ENCODE results near the gene ANAPC2. TPM values are rescaled to one million over a fixed set of nuclear protein-coding genes. Genes with fewer than 3 reads are reported as not detected.

The ANAPC2 gene
- total and polyA plus RNA-seq, 2 of the 4 experiments (the other 2 are of a cell fraction), result 9.3 to 29.5 TPM

GRCh38 chr9:137191245-137191644 is 2.9 kb upstream of the ANAPC2 start:
- no peak overlapping the region for H3K14ac ChIP-seq (replicated peaks; ENCODE audit: low read depth, low read length)
- no peak overlapping the region for H3K4ac ChIP-seq (ENCODE audit: low read depth, low read length)
- no peak overlapping the region for H3K23ac ChIP-seq (ENCODE audit: low read depth, low read length)
- BruUV-seq (replicated peaks), result no TSS peak
- no peak overlapping the region for H3K18ac ChIP-seq (ENCODE audit: low read depth, low read length)
- no peaks in the 10 kb centered on the region for H3K9me3 ChIP-seq (ENCODE audit: control insufficient read depth, insufficient read depth, low read length)
- no peak for ATAC-seq (ENCODE audit: low read depth)
- H3K56ac ChIP-seq (ENCODE audit: extremely low read depth, insufficient read depth, low read length), result no peak overlapping the region
- ChIA-PET CTCF (no interaction called here), POLR2A (ENCODE audit: unreplicated experiment) (no interaction called here)
- no peak overlapping the region for H2BK120ac ChIP-seq (ENCODE audit: low read depth, low read length)
- peaks cover 16% of the 10 kb centered on the region for H3K4me1 ChIP-seq (ENCODE audit: control insufficient read depth, insufficient read depth, low read length)
- peaks cover 31% of the 10 kb centered on the region for H3K36me3 ChIP-seq (ENCODE audit: control insufficient read depth, insufficient read depth, low read length)
- no peak overlapping the region for H4K91ac ChIP-seq (ENCODE audit: insufficient read depth, low read depth, low read length)
- no peak overlapping the region for H3K27ac ChIP-seq (ENCODE audit: insufficient read depth, low read length)
- no peak overlapping the region for H3K4me3 ChIP-seq (ENCODE audit: insufficient read depth, low read depth, low read length)
- in situ Hi-C loops (cut with MboI; ENCODE audit: low sequenced_read_pairs) (no loop called here), intact Hi-C loops (cut with micrococcal nuclease) (no loop called here), dilution Hi-C loops (cut with HindIII; ENCODE audit: low sequenced_read_pairs, unreplicated experiment) (no loop called here)
- no peaks in the 10 kb centered on the region for H3K9me1 ChIP-seq (ENCODE audit: insufficient read depth, low read length)
- H2BK15ac ChIP-seq (ENCODE audit: low read depth, low read length), result no peak overlapping the region
- no peak overlapping the region for H2AFZ ChIP-seq (replicated peaks; ENCODE audit: low read length, poor library complexity)
- no peak overlapping the region for H3K4me2 ChIP-seq (ENCODE audit: low read depth, low read length)
- H4K5ac ChIP-seq (ENCODE audit: low read depth, low read length), result no peak overlapping the region
- H3K27me3 ChIP-seq (ENCODE audit: control insufficient read depth, insufficient read depth, low read length), result no peaks in the 10 kb centered on the region
- H3K9ac ChIP-seq (ENCODE audit: low read depth, low read length), result no peak overlapping the region
- no peak for DNase-seq
- 100% methylated on average over 1 of the region's 3 CpGs; no CpG with 5 or more reads in 1 of the 2 experiments for WGBS, 2 experiments (ENCODE audit: extremely low coverage in 2 of 2, insufficient read length in 1 of 2)
- TF ChIP-seq CEBPB (IDR thresholded peaks at IDR 0.05; ENCODE audit: low read depth, low read length), result no peak
- no peak for TF ChIP-seq MAZ (IDR thresholded peaks at IDR 0.05; ENCODE audit: borderline replicate concordance, low read depth, low read length)
- TF ChIP-seq RAD21 (IDR thresholded peaks at IDR 0.05; ENCODE audit: low read length), result no peak
- TF ChIP-seq SMC3 (IDR thresholded peaks at IDR 0.05; ENCODE audit: low read depth, low read length), result no peak
- TF ChIP-seq RFX5 (IDR thresholded peaks at IDR 0.05; ENCODE audit: low read depth, low read length), result no peak
- no peak for TF ChIP-seq CHD1 (IDR thresholded peaks at IDR 0.05; ENCODE audit: low read depth, low read length)
- TF ChIP-seq MAFK (IDR thresholded peaks at IDR 0.05; ENCODE audit: low read depth, low read length), result no peak
- peaks cover 34% of the 10 kb centered on the region for H4K20me1 ChIP-seq (ENCODE audit: insufficient read depth, low read length)
- peaks cover 5 to 74% of the 10 kb centered on the region in 2 experiments for H3K79me1 ChIP-seq (ENCODE audit: low read depth in 1 of 2, low read length in 2 of 2)
- no peak overlapping the region for H2BK20ac ChIP-seq (ENCODE audit: low read depth, low read length)
- H2AK9ac ChIP-seq (replicated peaks; ENCODE audit: low read depth, low read length, poor library complexity), result no peak overlapping the region
- H4K8ac ChIP-seq (ENCODE audit: low read depth in 2 of 2, low read length in 2 of 2), result no peak overlapping the region
- no peak overlapping the region for H2BK5ac ChIP-seq (ENCODE audit: low read depth, low read length, poor library complexity, severe bottlenecking)
- H2AK5ac ChIP-seq (ENCODE audit: low read depth, low read length), result no peak overlapping the region
